Measurements from ENCODE around the gene WNT4. TPM values are rescaled to one million over a fixed set of nuclear protein-coding genes. Genes with fewer than 3 reads are reported as not detected.

WNT4 gene
- total RNA-seq, 1 experiment from 2014 or later: 1.5 TPM

- no peaks in the 10 kb centered on the region for H3K9me3 ChIP-seq (ENCODE audit: control insufficient read depth in 1 of 2, insufficient read depth in 1 of 2, low read depth in 1 of 2, low read length in 2 of 2)
- no peak for TF ChIP-seq REST (IDR thresholded peaks at IDR 0.05; ENCODE audit: low read depth)
- no peak overlapping the region for H3K27ac ChIP-seq (ENCODE audit: low read depth, low read length)
- H3K4me3 ChIP-seq (replicated peaks in 1 of 2; ENCODE audit: low read depth in 1 of 2, low read length in 2 of 2): no peak overlapping the region
- DNase-seq (ENCODE audit: low read depth, low spot score): no peak
- H4K20me1 ChIP-seq (ENCODE audit: insufficient read depth): no peaks in the 10 kb centered on the region
- no peak for ATAC-seq
- no peaks in the 10 kb centered on the region for H3K9me2 ChIP-seq (ENCODE audit: insufficient read depth)
- no peaks in the 10 kb centered on the region for H3K36me3 ChIP-seq (ENCODE audit: control insufficient read depth in 1 of 2, insufficient read depth in 2 of 2, low read length in 2 of 2)
- intact Hi-C loops (cut with micrococcal nuclease): no loop called here
- RAD21 ChIA-PET (ENCODE audit: low non-redundant PET in 1 of 2, low total read pairs in 2 of 2, uncharacterized antibody in 2 of 2, unreplicated experiment in 2 of 2): no interaction called here
- CTCF ChIA-PET: no interaction called here
- H3K27me3 ChIP-seq (ENCODE audit: insufficient read depth, low read length): no peaks in the 10 kb centered on the region
- BruUV-seq (replicated peaks): no TSS peak
- peaks cover 0 to 11% of the 10 kb centered on the region in 2 experiments; a peak in 2 of 4 replicates for H3K4me1 ChIP-seq (ENCODE audit: control insufficient read depth in 1 of 2, insufficient read depth in 2 of 2, low read length in 2 of 2)
- H3K79me2 ChIP-seq (ENCODE audit: insufficient read depth, low read length): no peaks in the 10 kb centered on the region
- no peak overlapping the region for H3K4me2 ChIP-seq (ENCODE audit: low read length)
- no peak overlapping the region for H2AFZ ChIP-seq (ENCODE audit: low read depth, low read length, poor library complexity, severe bottlenecking)
- H3K9ac ChIP-seq (ENCODE audit: low read length): no peak overlapping the region
- POLR2A ChIA-PET: no interaction called here
These were observed 3.8 kb downstream of the WNT4 start for GRCh38 chr1:22139066-22139594.

- CTCF ChIA-PET: no interaction called here
- Histone ChIP-seq H3K27me3 (ENCODE audit: insufficient read depth, low read length) (no peaks in the 10 kb centered on the region), H3K79me2 (ENCODE audit: insufficient read depth, low read length) (no peaks in the 10 kb centered on the region), H3K9me3 (ENCODE audit: control insufficient read depth in 1 of 2, insufficient read depth in 1 of 2, low read depth in 1 of 2, low read length in 2 of 2) (no peaks in the 10 kb centered on the region), H3K36me3 (ENCODE audit: control insufficient read depth in 1 of 2, insufficient read depth in 2 of 2, low read length in 2 of 2) (no peaks in the 10 kb centered on the region), H4K20me1 (ENCODE audit: insufficient read depth) (no peaks in the 10 kb centered on the region), H3K4me1 (ENCODE audit: control insufficient read depth in 1 of 2, insufficient read depth in 2 of 2, low read length in 2 of 2) (peaks cover 3 to 7% of the 10 kb centered on the region in 2 experiments), H3K9me2 (ENCODE audit: insufficient read depth) (no peaks in the 10 kb centered on the region), H3K9ac (ENCODE audit: low read length) (no peak overlapping the region), H3K4me3 (replicated peaks in 1 of 2; ENCODE audit: low read depth in 1 of 2, low read length in 2 of 2) (no peak overlapping the region), H3K27ac (ENCODE audit: low read depth, low read length) (no peak overlapping the region), H2AFZ (ENCODE audit: low read depth, low read length, poor library complexity, severe bottlenecking) (no peak overlapping the region), H3K4me2 (ENCODE audit: low read length) (no peak overlapping the region)
- POLR2A ChIA-PET: no interaction called here
- ATAC-seq (no peak), DNase-seq (ENCODE audit: low read depth, low spot score) (no peak)
- intact Hi-C loops (cut with micrococcal nuclease): no loop called here
- no TSS peak for BruUV-seq (replicated peaks)
- RAD21 ChIA-PET (ENCODE audit: low non-redundant PET in 1 of 2, low total read pairs in 2 of 2, uncharacterized antibody in 2 of 2, unreplicated experiment in 2 of 2): no interaction called here
- TF ChIP-seq RAD21 (IDR thresholded peaks at IDR 0.05; ENCODE audit: low read depth): no peak
- TF ChIP-seq SIN3A (IDR thresholded peaks at IDR 0.05; ENCODE audit: low read depth): no peak
- no peak for TF ChIP-seq REST (IDR thresholded peaks at IDR 0.05; ENCODE audit: low read depth)
- no peak for TF ChIP-seq CEBPB (IDR thresholded peaks at IDR 0.05; ENCODE audit: low read depth)
- TF ChIP-seq EGR1 (IDR thresholded peaks at IDR 0.05; ENCODE audit: low read depth): no peak
- TF ChIP-seq POLR2A (IDR thresholded peaks at IDR 0.05; ENCODE audit: borderline replicate concordance, extremely low read depth, insufficient read depth, insufficient read length): no peak
- TF ChIP-seq ZBTB33 (IDR thresholded peaks at IDR 0.05; ENCODE audit: extremely low read depth, insufficient replicate concordance, low read length): no peak
- no peak for TF ChIP-seq ZNF274 (IDR thresholded peaks at IDR 0.05; ENCODE audit: low read depth, low read length)
- no peak for TF ChIP-seq EZH2phosphoT487 (IDR thresholded peaks at IDR 0.05; ENCODE audit: borderline replicate concordance)
These were observed 5.7 kb downstream of the WNT4 start for GRCh38 chr1:22137004-22137720.

Measured in HCT116 (cell line).